ENCODE results near the gene C1orf21.

Gene C1orf21

DNA sequence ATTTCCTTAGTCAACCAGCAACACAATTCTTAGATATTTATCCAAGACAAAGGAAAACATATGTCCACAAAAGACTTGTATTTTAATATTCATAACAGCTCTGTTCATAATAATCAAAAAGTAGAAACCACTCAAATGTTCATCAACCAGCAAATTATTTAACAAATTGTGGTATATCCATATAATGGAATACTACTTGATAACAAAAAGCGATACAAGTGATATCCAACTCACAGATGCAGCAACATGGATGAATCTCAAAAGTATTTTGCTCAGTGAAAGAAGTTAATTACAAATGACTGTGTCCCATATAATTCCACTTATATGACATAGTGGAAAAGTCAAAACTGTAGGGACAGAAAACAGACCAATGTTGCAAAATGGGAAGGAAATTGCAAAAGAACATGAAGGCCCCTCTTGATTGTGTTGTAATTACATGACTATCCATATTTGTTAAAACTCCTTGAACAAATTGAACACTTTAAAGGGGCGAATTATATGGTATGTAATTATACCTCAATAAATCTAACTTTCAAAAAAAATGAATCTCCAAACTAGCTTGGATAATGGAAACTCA is 250.9 kb downstream of the C1orf21 start:
- no peak for DNase-seq

DNA sequence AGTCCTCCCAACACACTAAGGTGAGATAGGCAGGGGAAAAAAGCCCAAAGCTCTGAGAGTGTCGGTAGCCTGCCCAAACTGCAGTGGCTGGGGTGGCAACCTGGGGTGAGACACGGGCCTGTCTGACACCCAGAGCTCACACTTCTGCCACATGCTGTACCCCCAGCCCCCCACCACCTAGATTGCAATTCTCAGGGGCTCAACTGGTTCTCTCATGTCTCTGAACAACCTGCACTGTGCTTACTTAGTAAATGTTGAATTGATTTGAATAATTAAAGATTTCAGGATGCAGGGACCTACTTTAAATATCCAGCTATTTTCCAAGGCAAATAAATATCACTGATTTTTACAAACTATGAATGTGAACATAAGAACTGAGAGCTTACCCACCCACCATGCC is 252.4 kb downstream of the C1orf21 start:
- no peak for DNase-seq

DNA sequence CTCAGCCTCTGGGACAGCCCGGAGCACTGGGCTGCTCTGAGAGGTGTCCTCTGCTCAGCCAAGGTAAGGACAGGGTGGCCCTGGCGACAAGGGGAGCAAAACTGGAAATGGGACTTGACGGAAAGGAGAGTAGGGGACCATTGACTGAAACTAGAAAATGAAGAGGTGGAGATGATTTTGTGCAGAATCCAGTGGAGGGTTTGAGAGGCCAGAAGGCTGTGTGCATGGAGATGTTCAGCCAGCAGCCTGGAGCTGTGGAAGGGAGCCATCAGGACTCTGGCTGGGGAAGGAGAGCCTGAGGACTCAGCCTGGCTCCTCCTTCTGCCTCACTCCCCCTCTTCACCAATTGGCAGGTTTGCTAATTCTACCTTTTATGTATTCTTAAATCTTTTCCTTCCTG is 253.7 kb downstream of the C1orf21 start:
- DNase-seq, result no peak

DNA sequence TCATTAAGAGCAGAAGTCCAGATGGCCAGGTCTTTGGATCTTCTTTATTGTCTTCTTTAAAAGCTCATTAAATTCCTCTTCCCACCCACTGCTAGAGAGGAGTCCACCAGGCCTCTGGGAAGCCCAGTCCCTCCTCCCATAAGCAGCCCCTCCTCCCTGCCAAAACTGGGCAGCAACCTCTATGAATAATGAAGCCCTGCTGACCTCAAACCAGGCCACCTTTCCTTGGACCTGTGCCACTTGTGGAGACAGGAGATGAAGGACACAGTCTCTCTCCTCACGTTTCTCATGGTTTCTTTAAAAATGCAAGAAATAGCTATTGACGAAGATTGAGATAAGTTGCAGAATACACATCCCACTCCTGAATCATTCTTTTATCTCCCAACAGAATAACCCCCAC is 255.1 kb downstream of the C1orf21 start:
- DNase-seq, result no peak

DNA sequence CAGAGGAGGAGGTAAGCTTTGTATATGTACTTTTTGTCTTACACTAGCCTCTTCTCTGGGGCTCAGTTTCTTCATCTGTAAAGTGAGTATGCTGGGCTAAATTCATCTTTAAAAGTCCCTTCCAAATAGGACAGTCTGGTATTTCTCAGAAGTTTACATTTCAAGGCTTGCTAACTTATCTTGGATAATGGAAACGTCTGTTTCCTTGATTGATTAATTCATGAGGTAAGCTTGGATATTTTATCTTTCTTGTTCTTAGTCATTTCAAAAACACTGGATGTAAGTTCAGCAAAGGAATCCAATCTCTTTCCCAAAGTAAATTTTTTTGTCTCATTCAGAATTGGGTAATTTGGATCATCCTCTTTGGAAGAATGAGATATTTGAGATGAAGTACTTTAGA is 256.8 kb downstream of the C1orf21 start:
- DNase-seq, result no peak

DNA sequence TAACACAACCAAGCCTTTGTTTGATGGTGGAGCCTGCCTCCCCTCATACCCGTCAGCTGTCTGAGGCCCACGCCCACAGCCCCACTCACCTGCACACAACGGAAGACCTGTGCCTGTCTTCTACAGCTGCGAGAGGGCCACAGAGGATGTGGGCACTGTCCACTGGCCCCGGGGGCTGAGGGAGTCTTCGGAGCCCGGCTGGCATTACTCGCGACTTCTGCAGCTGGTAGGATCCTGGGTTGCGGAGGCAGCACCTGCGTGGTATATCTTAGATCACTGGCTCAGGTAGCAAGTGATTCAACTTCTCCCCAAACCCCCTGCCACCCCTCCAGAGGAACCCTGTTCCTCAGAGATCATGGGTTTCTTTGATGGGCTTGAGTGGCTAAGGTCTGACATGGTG is 257.9 kb downstream of the C1orf21 start:
- no peak for DNase-seq

DNA sequence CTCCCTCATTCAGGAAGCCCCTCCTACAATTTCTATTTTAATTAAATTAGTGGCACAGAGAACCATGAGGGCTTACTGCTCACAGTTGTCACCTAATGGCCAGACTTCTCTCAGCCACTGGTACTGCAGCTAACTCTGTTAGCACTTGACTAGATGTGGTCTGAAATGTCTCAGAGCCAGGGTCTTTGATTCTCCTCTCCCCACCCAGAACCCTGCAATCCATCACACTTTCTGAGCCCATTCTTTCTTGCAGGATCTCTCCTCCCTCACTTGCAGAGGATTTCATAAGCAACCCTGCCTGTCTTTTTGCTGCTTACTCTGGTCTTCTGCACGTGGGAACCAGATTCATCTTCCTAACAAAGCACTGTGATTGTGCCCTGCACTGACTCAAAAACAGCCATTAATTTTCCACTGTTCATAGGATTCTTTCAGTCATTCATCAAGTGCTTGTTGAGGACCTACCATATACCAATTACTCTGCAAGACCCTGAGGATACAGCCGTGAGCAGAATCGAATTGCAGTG is 259.4 kb downstream of the C1orf21 start:
- DNase-seq, result no peak

DNA sequence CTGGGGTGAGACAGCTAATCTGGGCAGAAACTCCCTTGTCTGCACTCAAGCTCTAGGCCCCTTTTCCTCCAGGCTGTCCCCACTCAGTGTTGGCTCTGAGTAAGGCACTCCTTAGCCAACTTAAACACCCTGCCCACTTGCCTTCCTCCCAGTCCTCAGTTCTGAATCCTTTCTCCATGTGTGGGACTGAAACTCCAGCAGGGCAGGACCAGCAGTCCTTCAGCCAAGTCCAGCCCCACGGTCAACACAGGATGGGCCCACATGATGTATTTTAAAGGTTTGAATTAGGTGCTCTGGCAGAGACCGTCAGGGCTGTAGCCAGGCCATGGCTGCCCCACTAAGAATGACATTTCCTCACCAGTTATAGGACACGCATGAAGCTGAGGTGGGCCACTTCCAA is 260.0 kb downstream of the C1orf21 start:
- no peak for DNase-seq

DNA sequence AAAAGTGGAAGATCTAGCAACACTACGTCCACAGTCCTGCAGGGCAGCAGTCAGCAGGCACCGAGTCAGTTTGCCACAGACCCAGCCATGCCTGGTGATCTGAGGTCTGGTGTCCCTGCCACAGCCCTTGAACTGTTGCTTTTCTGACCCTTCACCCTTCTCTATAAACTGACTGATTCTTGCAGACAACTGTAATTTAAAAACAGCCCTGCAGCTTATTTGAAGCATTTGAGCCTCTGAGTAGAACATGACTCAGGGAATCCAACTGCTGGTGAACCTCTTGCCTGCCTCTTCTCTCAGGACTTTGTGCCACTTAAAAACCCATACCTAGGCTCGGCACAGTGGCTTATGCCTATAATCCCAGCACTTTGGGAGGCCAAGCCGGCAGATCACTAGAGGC is 260.6 kb downstream of the C1orf21 start:
- no peak for DNase-seq

DNA sequence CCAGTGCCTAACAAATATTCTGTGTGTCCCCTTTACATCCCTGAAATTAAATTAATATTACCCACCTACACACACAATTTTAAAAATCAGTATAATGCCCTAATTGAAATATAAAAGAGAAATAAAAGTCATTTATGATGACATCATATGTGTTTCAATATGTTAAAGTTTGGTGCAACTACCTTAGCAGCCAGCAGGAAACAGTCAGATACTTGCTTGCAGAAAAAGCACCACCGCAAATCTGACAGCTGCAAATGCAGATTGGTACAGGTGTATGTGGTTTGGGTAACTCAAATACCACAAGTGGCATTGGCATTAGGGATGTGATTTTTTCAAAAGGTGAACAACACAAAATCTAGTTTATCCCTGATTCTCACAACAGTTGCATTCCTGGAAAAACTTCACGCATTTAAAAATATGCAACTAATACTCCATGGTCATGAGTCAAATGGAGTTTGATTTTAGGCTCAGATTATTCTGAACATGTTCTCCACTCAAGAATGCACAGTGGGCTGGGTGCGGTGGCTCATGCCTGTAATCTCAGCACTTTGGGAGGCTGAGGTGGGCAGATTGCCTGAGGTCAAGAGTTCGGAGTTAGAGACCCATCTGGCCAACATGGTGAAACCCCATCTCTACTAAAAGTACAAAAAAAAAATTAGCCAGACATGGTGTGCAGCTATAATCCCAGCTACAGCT is 261.5 kb downstream of the C1orf21 start:
- no peak for DNase-seq

DNA sequence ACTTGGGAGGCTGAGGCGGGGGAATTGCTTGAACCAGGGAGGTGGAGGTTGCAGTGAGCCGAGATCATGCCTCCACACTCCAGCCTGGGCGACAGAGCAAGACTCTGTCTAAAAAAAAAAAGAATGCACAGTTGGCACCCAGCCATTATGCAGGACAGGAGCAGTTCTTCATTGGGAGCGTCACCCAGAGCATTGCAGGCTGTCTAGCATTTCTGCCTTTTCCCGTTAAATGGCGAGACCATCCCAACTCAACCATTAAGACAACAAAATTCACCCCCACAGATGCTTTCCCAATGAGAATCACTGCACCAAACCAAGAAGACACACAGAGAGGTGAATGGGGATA is 262.0 kb downstream of the C1orf21 start:
- no peak for DNase-seq

DNA sequence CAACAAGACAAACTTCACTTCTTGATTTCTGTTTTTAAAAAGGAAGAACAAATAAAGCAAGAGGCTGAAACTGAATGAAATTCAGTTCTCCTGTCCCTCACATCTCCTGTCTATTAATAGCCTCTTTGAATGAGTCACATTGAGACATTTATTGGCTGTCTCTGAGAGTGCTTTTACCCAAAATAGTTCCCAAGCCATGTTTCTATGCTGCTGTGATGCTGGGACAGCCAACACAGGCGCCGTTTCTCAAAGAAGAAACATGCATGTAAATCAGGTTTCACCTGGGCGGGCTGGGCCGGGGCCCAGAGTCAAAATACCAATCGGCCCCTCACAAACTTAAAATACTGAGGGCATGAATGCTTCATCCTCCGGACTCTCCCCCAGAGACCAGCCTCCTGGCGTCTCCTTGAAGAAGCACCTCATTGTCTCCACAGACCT is 262.6 kb downstream of the C1orf21 start:
- DNase-seq, result no peak

DNA sequence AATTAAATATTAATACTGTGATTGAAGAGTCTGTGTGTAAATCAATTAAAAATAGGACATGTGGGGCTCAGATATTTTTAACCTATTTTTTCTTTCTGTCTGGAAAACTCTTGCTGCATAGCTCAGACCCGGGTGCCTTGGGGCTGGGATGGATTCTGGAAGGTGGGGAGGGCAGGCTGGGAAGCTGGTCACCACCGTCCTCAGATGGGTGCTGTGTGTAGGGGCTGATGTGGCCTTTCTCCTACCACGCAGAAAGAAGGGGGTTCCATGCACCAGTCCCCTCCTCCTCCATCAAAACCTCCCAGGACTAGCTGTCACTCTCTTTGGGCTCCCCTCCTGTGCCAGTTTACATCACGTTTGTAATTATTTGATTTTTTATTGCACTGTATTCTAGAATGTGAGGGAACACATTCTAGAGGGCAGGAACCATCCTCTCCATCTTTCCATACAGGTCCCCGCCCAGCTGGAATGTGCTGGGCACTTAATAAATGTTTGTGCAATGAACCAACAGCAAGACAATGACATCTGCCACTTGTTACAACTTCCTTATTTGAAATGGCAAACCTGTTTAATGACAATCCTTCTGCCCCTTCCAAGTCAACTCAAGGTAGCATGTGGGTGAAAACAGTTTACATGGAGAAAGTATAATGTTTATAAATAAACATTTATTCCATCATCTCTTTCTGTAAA is 263.5 kb downstream of the C1orf21 start:
- no peak for DNase-seq

DNA sequence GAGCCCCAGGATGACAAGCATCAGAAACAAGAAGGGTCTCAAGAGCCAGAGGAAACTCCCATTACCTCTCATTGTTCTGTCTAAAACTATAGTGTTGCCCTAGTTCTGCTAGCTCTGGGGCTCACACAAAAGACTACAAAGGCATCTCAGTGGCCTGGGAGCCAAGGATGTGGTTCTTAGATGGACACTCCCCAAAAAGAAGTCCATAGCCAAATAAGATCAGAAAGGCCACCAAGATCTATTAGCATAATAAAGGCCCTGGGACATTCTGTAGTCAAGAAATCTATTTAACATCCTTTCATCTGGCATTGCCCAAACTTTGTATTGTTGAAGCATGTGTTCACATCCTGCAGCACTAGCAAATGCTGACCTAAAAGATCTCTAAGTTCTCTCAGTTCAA is 268.4 kb downstream of the C1orf21 start:
- DNase-seq, result no peak

DNA sequence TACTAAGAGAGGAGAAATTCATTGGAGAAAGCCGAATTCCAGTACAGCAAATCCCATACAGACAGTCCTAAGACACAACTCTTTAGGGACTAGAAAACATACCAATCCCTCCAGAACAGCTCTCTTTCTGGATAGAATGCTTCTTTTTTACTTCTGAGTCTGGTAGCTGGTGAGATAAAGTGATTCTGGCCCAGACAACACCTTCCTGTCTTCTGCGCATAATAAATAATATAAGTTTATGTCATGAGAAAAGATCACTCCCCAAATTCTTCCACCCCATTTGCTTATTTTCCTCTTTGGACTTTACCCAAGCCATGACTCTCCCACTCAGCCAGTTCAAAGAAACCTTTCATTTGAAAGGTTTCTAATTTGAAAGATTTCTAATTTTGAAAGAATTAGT is 269.4 kb downstream of the C1orf21 start:
- no peak for DNase-seq

DNA sequence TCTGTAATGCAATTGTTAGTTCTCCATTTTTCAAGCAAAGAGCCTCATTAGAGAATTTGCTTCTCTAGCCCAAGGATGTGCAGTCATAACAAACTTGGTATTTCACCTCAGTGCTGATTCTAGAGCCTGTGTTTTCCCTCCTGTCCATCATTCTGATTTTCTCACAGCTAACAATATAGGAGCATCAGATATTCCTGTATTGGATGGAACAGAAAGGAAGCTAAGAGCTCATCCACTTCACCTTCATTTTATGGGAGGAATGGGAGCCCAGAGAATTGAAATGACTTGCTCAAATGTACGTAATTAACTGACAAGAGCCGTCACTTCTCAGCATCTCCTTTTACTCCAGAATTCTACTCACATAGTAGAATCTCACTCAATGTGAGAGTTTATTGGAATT is 271.2 kb downstream of the C1orf21 start:
- no peak for DNase-seq

DNA sequence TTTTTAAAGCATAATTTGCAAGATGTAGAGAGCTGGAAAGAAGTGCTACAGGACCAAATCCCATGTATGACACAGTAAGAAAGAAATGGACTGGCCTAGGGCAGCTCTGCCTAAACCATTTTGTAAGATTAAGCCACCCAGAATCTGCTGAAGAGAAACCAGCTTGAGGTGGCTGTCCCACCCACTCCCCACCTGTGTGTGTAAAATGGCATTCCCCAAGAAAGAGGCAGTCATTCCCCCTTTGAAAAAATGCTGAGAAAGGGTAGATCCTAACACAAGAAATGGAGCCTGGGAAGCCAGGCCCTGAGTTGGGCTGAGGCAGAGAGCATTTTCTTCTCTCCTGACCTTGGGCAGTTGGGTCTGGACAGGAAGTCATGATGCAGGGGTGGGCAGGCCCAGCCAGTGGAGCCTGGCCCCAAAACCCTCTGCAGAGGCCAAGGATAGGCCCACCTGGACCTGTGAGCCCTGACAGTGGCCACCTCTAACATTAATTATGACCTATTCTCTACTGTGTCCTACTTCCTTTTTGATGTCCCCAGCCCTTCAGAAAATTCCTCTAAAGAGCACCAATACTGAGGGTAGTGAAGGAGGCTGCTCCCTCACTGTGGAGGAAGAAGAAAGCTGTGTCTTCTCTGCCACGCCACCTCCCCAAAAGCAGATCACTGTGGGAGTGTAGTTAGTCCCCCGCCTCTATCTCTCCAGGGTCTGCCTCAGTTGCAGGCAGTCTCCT is 273.8 kb downstream of the C1orf21 start:
- DNase-seq, result no peak

DNA sequence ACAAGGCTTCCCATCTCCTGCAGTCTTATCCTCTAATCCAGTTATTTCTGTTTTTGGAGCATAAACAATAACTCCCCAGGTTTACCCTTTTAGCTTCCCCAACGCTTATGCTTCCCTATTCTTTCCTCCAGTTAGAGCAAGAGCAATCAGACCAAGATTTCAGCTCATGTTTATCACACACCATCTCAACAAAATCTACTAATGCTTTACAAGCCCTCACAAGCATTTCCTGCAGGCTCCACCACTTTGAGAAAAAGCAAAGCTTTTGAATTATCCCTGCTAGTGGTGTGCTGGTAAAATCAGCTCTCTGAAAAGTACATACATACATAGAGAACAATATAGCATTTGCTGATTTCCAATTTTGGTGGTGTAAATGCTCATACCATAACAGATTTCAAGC is 275.0 kb downstream of the C1orf21 start:
- DNase-seq, result no peak

DNA sequence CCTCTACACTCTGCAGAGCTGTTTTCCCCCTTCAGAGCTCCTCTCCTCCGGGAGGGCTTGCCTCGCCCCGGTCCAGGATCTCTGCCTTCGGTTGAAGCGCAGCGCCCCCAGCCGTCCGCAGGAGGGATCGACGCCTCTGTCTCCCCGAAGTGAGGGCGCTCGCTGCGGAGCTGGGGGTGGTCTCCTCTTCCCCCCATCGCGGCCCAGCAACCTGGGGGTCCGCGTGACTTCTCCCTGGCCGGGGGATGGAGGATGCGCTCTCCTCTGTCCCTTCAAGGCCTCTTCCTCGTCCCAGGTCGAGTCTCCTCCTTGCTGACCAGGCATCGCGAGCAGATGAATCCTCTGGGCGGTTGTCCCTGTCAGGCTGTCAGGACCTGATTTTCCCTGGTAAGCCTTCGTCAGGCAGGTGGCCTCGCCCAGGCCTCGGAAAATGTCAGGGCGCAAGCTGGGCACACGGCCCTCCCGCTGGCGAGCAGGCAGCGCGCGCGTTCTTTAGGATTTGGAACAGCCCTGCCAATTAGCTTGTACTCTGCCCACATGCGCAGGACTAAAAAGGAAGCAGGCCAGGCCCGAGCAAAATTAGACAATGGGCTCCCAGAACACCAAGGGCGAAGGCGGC is 277.3 kb downstream of the C1orf21 start:
- DNase-seq, result no peak

DNA sequence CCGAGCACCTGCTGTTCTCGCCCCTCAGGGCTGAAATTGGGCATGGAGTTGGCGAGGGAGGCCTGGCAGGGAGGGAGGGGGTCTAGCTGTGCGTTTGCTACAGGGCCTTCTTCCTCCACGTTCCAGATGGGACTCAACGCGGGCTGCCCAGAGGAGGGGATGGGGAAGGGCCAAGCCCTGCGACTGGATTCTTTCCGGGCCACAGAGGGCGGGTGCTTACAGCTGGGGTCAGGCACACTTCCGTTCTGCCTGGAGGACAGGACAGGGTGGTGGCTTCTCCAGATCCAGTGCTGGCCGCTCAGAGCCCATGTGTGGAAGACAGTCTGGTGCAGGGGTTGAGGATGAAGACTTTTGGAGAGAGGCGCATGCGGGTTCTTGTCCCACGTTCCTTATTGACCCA is 277.8 kb downstream of the C1orf21 start:
- DNase-seq, result no peak

DNA sequence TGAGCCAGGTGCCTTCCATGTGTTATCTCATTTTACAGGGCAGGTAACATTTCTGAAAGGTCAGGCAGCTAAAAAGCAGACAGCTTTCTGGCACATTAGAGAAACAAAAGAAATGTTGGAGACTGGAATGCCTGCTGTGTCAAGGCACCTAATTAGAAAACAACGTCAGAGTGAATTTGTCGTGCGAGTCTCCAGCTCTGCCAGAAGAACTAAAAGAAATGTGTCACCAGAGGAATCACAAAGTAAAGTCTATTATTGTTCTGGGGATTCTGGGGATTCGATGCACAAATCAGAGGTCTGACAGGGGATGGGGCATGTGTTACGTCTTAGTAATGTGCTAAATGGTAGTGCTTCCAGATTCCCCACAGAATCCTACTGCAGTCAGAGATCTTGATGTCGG is 278.5 kb downstream of the C1orf21 start:
- DNase-seq, result no peak

DNA sequence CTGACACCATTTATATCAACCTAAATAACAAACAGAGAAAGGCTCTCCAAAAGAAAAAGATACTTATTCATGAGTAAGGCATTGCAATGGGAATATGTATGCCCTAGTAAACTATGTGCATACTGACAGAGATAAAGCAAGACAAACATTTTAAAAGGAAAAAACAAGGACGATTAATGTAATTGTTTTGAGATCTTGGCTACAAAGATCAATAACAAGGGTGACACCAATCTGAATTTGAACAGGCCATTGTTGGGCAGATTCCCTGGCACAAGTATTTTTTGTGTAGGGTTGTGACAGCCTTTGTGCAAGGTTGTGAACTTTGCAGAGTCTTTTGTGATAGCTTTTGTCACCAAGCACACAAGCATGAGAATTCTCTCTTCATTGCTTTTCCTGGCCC is 282.6 kb downstream of the C1orf21 start:
- no peak for DNase-seq

DNA sequence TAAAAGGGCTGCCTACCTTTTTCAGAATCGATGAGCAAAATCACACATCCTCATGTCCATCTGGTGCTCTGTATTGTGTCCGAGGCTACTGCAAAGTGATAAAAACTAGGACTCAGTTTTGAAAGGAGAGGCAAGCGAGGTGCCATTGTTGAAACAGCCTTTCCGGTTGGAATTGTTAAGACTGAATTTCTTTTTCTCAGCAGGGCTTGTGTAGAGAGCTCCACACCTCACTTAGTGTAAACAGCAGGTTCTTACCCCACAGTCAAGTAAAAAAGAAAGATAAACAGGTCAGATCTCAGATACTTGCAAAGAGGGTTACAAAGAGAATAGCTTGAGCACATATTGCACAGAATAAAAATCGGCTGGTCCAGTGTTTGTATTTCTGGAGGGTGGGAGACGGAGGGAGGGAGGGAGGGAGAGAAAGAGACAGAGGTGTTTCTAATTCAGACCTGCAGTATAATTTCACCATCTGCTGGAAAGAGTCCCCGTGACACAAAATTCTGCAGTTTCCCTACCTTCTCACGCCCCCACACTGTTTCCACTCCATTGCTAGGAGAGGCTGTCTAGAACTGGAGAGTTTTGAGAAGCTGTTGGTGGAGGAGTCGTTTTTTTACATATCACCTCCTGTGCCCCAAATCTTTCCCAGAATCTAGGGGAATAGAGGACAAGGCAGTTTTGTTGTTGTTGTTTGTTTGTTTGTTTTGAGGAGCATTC is 285.3 kb downstream of the C1orf21 start:
- DNase-seq, result no peak

All from NCI-H187 treated with DMSO at 0.1 percent for 48 hours (cell line).